ENCODE measurements around the gene ZIK1.

- TF ChIP-seq CHD1 (IDR thresholded peaks at IDR 0.05; ENCODE audit: low read depth, low read length) (no peak), CTCF (conservative IDR thresholded peaks at IDR 0.05; ENCODE audit: low read depth, low read length) (no peak), POLR2A (IDR thresholded peaks at IDR 0.05; ENCODE audit: low read depth, low read length) (no peak), RFX5 (IDR thresholded peaks at IDR 0.05; ENCODE audit: low read depth, low read length) (no peak)
Measured at GRCh38 chr19:57576661-57577060, 7.3 kb upstream of the ZIK1 start.

All from IMR-90 (cell line).